Retinal pigment epithelial cell (primary cell): ENCODE results near the gene FA2H.

Experiments
- DNase-seq: peaks from one replicate; pipeline ENCODE4 v3.0.0-alpha.2; 2010; ENCODE audit warnings: low read depth
- H3K4me3 ChIP-seq: 2 replicates; pipeline ENCODE4 v1.5.1; 2011; ENCODE audit warnings: mild to moderate bottlenecking, low read length, control low read depth, moderate library complexity
- TF ChIP-seq, protein P1 (sequence below): conservative IDR thresholded peaks from 2 replicates; pipeline ENCODE4 v1.5.1; 2011; ENCODE audit warnings: low read depth, low read length, control low read depth, inconsistent platforms

Gene FA2H

DNA sequence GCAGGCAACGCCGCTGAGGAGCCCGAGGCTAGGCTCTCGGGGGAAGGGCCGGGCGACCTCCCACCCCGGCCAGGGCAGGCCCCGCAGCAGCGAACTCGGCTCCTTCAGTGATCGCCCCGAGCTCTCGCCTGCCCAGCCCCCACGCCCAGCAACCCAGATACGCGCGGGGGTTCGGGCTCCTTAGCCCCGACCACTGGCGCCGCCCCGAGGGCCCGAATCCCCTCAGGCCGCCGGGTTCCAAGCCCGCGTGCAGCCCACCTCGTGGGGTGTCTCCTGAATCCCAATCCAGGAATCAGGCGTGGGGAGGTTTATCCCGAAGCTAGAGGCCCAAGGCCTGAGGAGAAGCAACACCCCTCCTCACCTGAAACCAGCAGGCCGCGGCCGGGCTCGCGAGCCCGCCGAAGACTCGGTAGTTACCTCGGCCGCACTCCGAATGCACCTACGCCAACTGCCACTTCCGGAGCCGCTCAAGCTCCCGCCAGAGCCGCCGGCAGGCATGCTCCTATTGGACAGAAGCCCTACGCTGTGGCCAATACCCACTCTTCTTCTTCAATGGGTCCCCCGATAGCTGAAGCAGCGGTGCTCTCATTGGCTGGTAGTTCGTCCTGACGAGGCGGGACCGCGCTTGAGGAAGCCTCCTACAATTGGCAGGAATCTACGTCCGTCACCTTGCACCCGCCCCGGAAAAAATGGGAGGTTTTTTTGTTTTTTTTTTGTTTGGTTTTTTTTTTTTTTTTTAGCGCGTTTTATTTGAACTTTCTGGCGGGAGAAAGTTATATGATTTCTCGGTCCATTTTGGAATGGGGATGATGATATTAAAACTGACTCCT is 108.0 kb downstream of the FA2H start, which contains the start of gene RFWD3:
RFWD3 (minus strand) TSS at position 453 of the 830 bp plus-strand sequence. CDS start 5,428 bp downstream, outside the sequence.
- H3K4me3 ChIP-seq: peak within 1 kb of the TSS; percentile 91
- peak; percentile 96 for DNase-seq
- TF ChIP-seq, protein P1, sequence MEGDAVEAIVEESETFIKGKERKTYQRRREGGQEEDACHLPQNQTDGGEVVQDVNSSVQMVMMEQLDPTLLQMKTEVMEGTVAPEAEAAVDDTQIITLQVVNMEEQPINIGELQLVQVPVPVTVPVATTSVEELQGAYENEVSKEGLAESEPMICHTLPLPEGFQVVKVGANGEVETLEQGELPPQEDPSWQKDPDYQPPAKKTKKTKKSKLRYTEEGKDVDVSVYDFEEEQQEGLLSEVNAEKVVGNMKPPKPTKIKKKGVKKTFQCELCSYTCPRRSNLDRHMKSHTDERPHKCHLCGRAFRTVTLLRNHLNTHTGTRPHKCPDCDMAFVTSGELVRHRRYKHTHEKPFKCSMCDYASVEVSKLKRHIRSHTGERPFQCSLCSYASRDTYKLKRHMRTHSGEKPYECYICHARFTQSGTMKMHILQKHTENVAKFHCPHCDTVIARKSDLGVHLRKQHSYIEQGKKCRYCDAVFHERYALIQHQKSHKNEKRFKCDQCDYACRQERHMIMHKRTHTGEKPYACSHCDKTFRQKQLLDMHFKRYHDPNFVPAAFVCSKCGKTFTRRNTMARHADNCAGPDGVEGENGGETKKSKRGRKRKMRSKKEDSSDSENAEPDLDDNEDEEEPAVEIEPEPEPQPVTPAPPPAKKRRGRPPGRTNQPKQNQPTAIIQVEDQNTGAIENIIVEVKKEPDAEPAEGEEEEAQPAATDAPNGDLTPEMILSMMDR: no peak

DNA sequence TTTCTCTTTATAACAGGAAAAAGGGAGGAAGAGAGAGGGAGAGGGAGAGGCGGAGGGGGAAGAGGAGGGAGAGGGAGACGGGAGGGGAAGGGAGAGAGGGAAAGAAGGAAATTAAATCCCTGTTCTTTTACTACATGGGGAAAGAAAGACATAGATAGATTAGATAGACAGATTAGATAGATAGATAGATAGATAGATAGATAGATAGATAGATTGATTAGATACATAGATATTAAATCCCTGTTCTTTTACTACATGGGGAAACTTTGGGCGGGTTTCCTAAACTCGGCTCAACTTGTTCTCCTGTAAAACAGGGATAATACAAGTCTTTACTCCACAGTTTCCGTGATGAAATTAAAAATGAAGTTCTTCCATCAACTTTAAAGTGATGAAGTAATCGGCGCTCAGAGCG is 108.6 kb downstream of the FA2H start:
- H3K4me3 ChIP-seq: peak overlapping the region; percentile 91
- no peak for DNase-seq
- TF ChIP-seq, protein P1: no peak
